SU-DHL-6 (cell line): ENCODE data around the gene SIL1.
"Not testable (repeated sequence)": the region's sequence is repeated elsewhere in the genome, so short reads cannot be mapped to it uniquely, and the experiment has no call there.

ENCODE experiments used
- EZH2phosphoT487 ChIP-seq: fragments of 200-600 bp; sonication (generic), shearing (Covaris generic); conservative IDR thresholded peaks from 2 replicates; pipeline ENCODE4 v1.6.1; 2018; ENCODE audit warnings: mild to moderate bottlenecking, antibody characterized with exemption, low read length, moderate library complexity, mixed read lengths
- TF ChIP-seq, protein P1 (sequence below): fragments of 200-600 bp; sonication (generic); IDR thresholded peaks from one replicate; pipeline ENCODE4 v1.5.1; 2017; ENCODE audit warnings: antibody characterized with exemption, mild to moderate bottlenecking, low read length, moderate library complexity; ENCODE audit not compliant: insufficient read depth, poor library complexity, severe bottlenecking

DNA sequence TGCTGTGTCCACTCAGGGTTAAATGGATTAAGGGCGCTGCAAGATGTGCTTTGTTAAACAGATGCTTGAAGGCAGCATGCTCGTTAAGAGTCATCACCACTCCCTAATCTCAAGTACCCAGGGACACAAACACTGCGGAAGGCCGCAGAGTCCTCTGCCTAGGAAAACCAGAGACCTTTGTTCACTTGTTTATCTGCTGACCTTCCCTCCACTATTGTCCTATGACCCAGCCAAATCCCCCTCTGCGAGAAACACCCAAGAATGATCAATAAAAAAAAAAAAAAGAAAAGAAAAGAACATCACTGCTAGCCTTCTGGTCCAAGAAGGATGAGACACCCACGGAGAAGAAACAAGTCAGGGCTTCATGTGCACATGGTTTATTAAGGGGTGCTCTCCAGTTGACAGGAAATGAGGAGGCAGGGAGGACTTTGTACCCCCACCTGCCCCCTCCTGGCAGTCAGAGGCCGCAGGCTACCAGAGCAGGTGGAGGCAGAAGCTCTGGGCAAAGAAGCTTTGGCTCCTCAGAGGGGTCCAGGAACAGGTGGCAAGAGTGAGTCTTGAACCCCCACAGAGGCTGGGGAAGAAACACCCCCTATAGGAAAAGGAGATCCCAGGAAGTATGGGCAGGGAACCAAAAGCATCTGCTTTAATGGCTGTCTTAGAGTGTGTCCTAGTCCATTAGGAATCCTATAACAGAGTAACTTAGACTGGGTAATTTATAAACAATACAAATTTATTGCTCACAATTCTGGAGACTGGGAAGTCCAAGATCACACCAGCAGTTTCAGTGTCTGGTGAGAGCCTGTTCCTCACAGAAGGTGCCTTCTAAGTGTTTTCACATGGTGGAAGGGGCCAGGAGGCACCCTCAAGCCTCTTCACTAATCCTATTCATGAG is 140.9 kb downstream of the SIL1 start:
- TF ChIP-seq, protein P1, sequence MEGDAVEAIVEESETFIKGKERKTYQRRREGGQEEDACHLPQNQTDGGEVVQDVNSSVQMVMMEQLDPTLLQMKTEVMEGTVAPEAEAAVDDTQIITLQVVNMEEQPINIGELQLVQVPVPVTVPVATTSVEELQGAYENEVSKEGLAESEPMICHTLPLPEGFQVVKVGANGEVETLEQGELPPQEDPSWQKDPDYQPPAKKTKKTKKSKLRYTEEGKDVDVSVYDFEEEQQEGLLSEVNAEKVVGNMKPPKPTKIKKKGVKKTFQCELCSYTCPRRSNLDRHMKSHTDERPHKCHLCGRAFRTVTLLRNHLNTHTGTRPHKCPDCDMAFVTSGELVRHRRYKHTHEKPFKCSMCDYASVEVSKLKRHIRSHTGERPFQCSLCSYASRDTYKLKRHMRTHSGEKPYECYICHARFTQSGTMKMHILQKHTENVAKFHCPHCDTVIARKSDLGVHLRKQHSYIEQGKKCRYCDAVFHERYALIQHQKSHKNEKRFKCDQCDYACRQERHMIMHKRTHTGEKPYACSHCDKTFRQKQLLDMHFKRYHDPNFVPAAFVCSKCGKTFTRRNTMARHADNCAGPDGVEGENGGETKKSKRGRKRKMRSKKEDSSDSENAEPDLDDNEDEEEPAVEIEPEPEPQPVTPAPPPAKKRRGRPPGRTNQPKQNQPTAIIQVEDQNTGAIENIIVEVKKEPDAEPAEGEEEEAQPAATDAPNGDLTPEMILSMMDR: not testable (repeated sequence)
- not testable (repeated sequence) for TF ChIP-seq EZH2phosphoT487
